Hematopoietic multipotent progenitor cell (in vitro differentiated cells): Measurements from ENCODE around the gene NEIL3. TPM values are rescaled to one million over a fixed set of nuclear protein-coding genes. Genes with fewer than 3 reads are reported as not detected.
A peak's percentile ranks its signal among the peaks of the same experiment; 100 is the strongest.
"Not testable (repeated sequence)": the region's sequence is repeated elsewhere in the genome, so short reads cannot be mapped to it uniquely, and the experiment has no call there.

ENCODE experiments used
- DNase-seq, 3 donors: peaks; one replicate each; pipeline ENCODE4 v3.0.0-alpha.2; 2011 to 2015; ENCODE audit warnings: low read depth in 2 of 3, low spot score in 2 of 3
- total RNA-seq: library from RNA; depleted of rRNA; stranded (reverse); fragments of >200 nt; gene quantifications from one replicate; pipeline ENCODE4 v1.2.3, GENCODE V29; 2012

Gene NEIL3
- total RNA-seq, 1 donor: 1.3 TPM

GRCh38 chr4:177297785-177298391, 11.8 kb upstream of the NEIL3 start:
- no peak for DNase-seq

GRCh38 chr4:177301126-177301639, 8.5 kb upstream of the NEIL3 start:
- no peak for DNase-seq

GRCh38 chr4:177302371-177303100, 7.1 kb upstream of the NEIL3 start:
- DNase-seq: no peak

- no peak for DNase-seq
Observed at GRCh38 chr4:177304094-177304493, 5.6 kb upstream of the NEIL3 start.

- not testable (repeated sequence) for DNase-seq
Observed at GRCh38 chr4:177304864-177305263, 4.8 kb upstream of the NEIL3 start.

GRCh38 chr4:177308125-177308524, 1.5 kb upstream of the NEIL3 start:
- no peak for DNase-seq

- DNase-seq: no peak
Observed at GRCh38 chr4:177308847-177309521, 690 bp upstream of the NEIL3 start.

GRCh38 chr4:177311589-177311988, 1.9 kb downstream of the NEIL3 start:
- DNase-seq: no peak

GRCh38 chr4:177313263-177313662, 3.6 kb downstream of the NEIL3 start:
- no peak for DNase-seq

- peak in 1 of 3 donors; percentile 33 for DNase-seq
Observed at GRCh38 chr4:177315767-177316464, 6.2 kb downstream of the NEIL3 start.

GRCh38 chr4:177320721-177321120, 11.0 kb downstream of the NEIL3 start:
- no peak for DNase-seq

GRCh38 chr4:177321647-177322046, 12.0 kb downstream of the NEIL3 start:
- DNase-seq: no peak

- DNase-seq: no peak
Observed at GRCh38 chr4:177322266-177322665, 12.6 kb downstream of the NEIL3 start.

- no peak for DNase-seq
Observed at GRCh38 chr4:177322881-177323280, 13.2 kb downstream of the NEIL3 start.

GRCh38 chr4:177323416-177323815, 13.7 kb downstream of the NEIL3 start:
- DNase-seq: no peak

- DNase-seq: no peak
Observed at GRCh38 chr4:177332119-177332518, 22.4 kb downstream of the NEIL3 start.

- DNase-seq: peak in 2 of 3 donors; percentile 31 to 70
Observed at GRCh38 chr4:177339477-177340374, 30.1 kb downstream of the NEIL3 start.

- no peak for DNase-seq
Observed at GRCh38 chr4:177348348-177348747, 38.7 kb downstream of the NEIL3 start.

- DNase-seq: no peak
Observed at GRCh38 chr4:177349191-177349590, 39.5 kb downstream of the NEIL3 start.

GRCh38 chr4:177351622-177352244, 42.1 kb downstream of the NEIL3 start:
- DNase-seq: no peak
